Measurements from ENCODE around the gene SULT4A1. TPM values are rescaled to one million over a fixed set of nuclear protein-coding genes. Genes with fewer than 3 reads are reported as not detected.

Gene SULT4A1
- total and polyA plus RNA-seq, 10 of the 15 experiments (the other 5 are each of a cell fraction or from before 2014, with no cell fraction given): not detected

- TF ChIP-seq CUX1 (IDR thresholded peaks at IDR 0.05; ENCODE audit: insufficient replicate concordance, low read depth, low read length) (no peak), SUPT20H (IDR thresholded peaks at IDR 0.05; ENCODE audit: borderline replicate concordance, control insufficient read depth, low read depth, low read length) (no peak), RELA (IDR thresholded peaks at IDR 0.05; ENCODE audit: borderline replicate concordance, partially characterized antibody) (no peak), NFYB (IDR thresholded peaks at IDR 0.05; ENCODE audit: insufficient read depth, low read depth, low read length) (peak; percentile 82), CTCF (IDR thresholded peaks at IDR 0.05 in 2 of 3, conservative IDR thresholded peaks at IDR 0.05 in 1 of 3; ENCODE audit: control insufficient read depth in 2 of 3, extremely low read depth in 1 of 3, insufficient read depth in 1 of 3, low read depth in 3 of 3, low read length in 3 of 3) (no peak), SPI1 (IDR thresholded peaks at IDR 0.05; ENCODE audit: borderline replicate concordance, insufficient read depth, low read depth, low read length) (peak; percentile 98), CHD4 (IDR thresholded peaks at IDR 0.05) (no peak), ZBTB40 (IDR thresholded peaks at IDR 0.05; ENCODE audit: borderline replicate concordance) (no peak), E4F1 (IDR thresholded peaks at IDR 0.05; ENCODE audit: borderline replicate concordance, partially characterized antibody) (no peak), IRF4 (IDR thresholded peaks at IDR 0.05; ENCODE audit: low read depth, low read length) (peak; percentile 88), ZNF274 (IDR thresholded peaks at IDR 0.05; ENCODE audit: insufficient read depth, insufficient read length) (no peak), KDM1A (IDR thresholded peaks at IDR 0.05; ENCODE audit: borderline replicate concordance) (no peak), ZNF207 (IDR thresholded peaks at IDR 0.05; ENCODE audit: borderline replicate concordance) (no peak), HCFC1 (IDR thresholded peaks at IDR 0.05; ENCODE audit: low read length) (no peak), TARDBP (IDR thresholded peaks at IDR 0.05; ENCODE audit: borderline replicate concordance) (no peak), EED (IDR thresholded peaks at IDR 0.05; ENCODE audit: low read depth) (peak; percentile 71), MTA3 (IDR thresholded peaks at IDR 0.05; ENCODE audit: borderline replicate concordance, low read length) (no peak)
These were observed 63.8 kb downstream of the SULT4A1 start (continued) for GRCh38 chr22:43798492-43798891.

Data from GM12878 (cell line).